ENCODE measurements around the gene PTPN14.
"Not testable (repeated sequence)": the region's sequence is repeated elsewhere in the genome, so short reads cannot be mapped to it uniquely, and the experiment has no call there.

DNA sequence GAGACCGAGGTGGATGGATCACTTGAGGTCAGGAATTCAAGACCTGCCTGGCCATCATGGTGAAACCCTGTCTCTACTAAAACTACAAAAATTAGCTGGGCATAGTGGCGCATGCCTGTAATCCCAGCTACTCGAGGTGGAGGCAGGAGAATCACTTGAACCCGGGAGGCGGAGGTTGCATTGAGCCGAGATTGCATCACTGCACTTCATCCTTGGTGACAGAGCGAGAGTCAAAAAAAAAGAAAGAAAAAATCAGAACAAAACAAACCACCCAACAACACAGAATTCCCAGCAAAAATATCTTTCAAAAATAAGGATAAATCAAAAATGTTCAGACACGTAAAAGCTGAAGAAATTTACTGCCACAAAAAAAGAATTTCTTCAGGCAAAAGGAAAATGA lies 40.5 kb upstream of the PTPN14 start:
- not testable (repeated sequence) for TF ChIP-seq CTCF (IDR thresholded peaks at IDR 0.05; ENCODE audit: low read length); EZH2 (optimal IDR thresholded peaks at IDR 0.05; ENCODE audit: low read depth, low read length); EZH2phosphoT487 (IDR thresholded peaks at IDR 0.05; ENCODE audit: low read length)
